Measurements from ENCODE around the gene NPDC1.
A peak's percentile ranks its signal among the peaks of the same experiment; 100 is the strongest.
"Not testable (repeated sequence)": the region's sequence is repeated elsewhere in the genome, so short reads cannot be mapped to it uniquely, and the experiment has no call there.

The NPDC1 gene

GRCh38 chr9:137006116-137007003 is 39.6 kb downstream of the NPDC1 start:
- DNase-seq: no peak
- H3K9me2 ChIP-seq (replicated peaks; ENCODE audit: insufficient read depth, low read length): no peaks in the 10 kb centered on the region
- H3K27me3 ChIP-seq (replicated peaks; ENCODE audit: insufficient read depth, low read length): peaks cover 57% of the 10 kb centered on the region
- H3K9me3 ChIP-seq (replicated peaks; ENCODE audit: insufficient read depth, low read length): no peaks in the 10 kb centered on the region
- H3K79me2 ChIP-seq (ENCODE audit: low read length): no peaks in the 10 kb centered on the region
- no peak overlapping the region for H3K27ac ChIP-seq (ENCODE audit: low read length)
- no peaks in the 10 kb centered on the region for H3K4me1 ChIP-seq (ENCODE audit: low read length)
- H3K4me2 ChIP-seq (ENCODE audit: low read depth, low read length): no peak overlapping the region
- TF ChIP-seq EZH2 (optimal IDR thresholded peaks at IDR 0.05; ENCODE audit: low read depth, low read length): no peak
- no peak for TF ChIP-seq CTCF (IDR thresholded peaks at IDR 0.05; ENCODE audit: low read length)
- no peak for TF ChIP-seq EZH2phosphoT487 (IDR thresholded peaks at IDR 0.05; ENCODE audit: low read length)
- no peak overlapping the region for H3K9ac ChIP-seq (ENCODE audit: low read length)
- no peak overlapping the region for H3K4me3 ChIP-seq (ENCODE audit: low read length)
- no peaks in the 10 kb centered on the region for H4K20me1 ChIP-seq (ENCODE audit: insufficient read depth, low read length)
- H2AFZ ChIP-seq (ENCODE audit: low read length): no peak overlapping the region
- no peaks in the 10 kb centered on the region for H3F3A ChIP-seq (ENCODE audit: insufficient read depth, low read length)
- no peaks in the 10 kb centered on the region for H3K36me3 ChIP-seq (replicated peaks; ENCODE audit: insufficient read depth, low read length)

GRCh38 chr9:137004285-137004684 is 41.7 kb downstream of the NPDC1 start:
- not testable (repeated sequence) for H4K20me1 ChIP-seq (ENCODE audit: insufficient read depth, low read length); H3K4me1 ChIP-seq (ENCODE audit: low read length); H3K4me2 ChIP-seq (ENCODE audit: low read depth, low read length); H3K9ac ChIP-seq (ENCODE audit: low read length); H2AFZ ChIP-seq (ENCODE audit: low read length); H3F3A ChIP-seq (ENCODE audit: insufficient read depth, low read length); H3K36me3 ChIP-seq (replicated peaks; ENCODE audit: insufficient read depth, low read length); DNase-seq; H3K79me2 ChIP-seq (ENCODE audit: low read length); H3K9me2 ChIP-seq (replicated peaks; ENCODE audit: insufficient read depth, low read length); H3K4me3 ChIP-seq (ENCODE audit: low read length); H3K9me3 ChIP-seq (replicated peaks; ENCODE audit: insufficient read depth, low read length); H3K27ac ChIP-seq (ENCODE audit: low read length)
- peaks cover 60% of the 10 kb centered on the region for H3K27me3 ChIP-seq (replicated peaks; ENCODE audit: insufficient read depth, low read length)
- TF ChIP-seq CTCF (IDR thresholded peaks at IDR 0.05; ENCODE audit: low read length): peak; percentile 15; the same call in 1 of the 2 replicates

- Histone ChIP-seq H3K79me2 (ENCODE audit: low read length) (no peaks in the 10 kb centered on the region), H3K4me1 (ENCODE audit: low read length) (peaks cover 2% of the 10 kb centered on the region; the same call in 1 of the 2 replicates), H3K9ac (ENCODE audit: low read length) (no peak overlapping the region), H3K36me3 (replicated peaks; ENCODE audit: insufficient read depth, low read length) (no peaks in the 10 kb centered on the region), H3K4me2 (ENCODE audit: low read depth, low read length) (no peak overlapping the region), H2AFZ (ENCODE audit: low read length) (no peak overlapping the region), H3K4me3 (ENCODE audit: low read length) (no peak overlapping the region), H3K27me3 (replicated peaks; ENCODE audit: insufficient read depth, low read length) (peaks cover 59% of the 10 kb centered on the region), H3K27ac (ENCODE audit: low read length) (no peak overlapping the region), H3K9me3 (replicated peaks; ENCODE audit: insufficient read depth, low read length) (no peaks in the 10 kb centered on the region), H3K9me2 (replicated peaks; ENCODE audit: insufficient read depth, low read length) (no peaks in the 10 kb centered on the region), H3F3A (ENCODE audit: insufficient read depth, low read length) (peaks cover 2% of the 10 kb centered on the region; the same call in 1 of the 2 replicates), H4K20me1 (ENCODE audit: insufficient read depth, low read length) (no peaks in the 10 kb centered on the region)
- no peak for TF ChIP-seq EZH2 (optimal IDR thresholded peaks at IDR 0.05; ENCODE audit: low read depth, low read length)
- TF ChIP-seq CTCF (IDR thresholded peaks at IDR 0.05; ENCODE audit: low read length): no peak
- TF ChIP-seq EZH2phosphoT487 (IDR thresholded peaks at IDR 0.05; ENCODE audit: low read length): no peak
- no peak for DNase-seq
These were observed 43.3 kb downstream of the NPDC1 start for GRCh38 chr9:137002646-137003041.
